PFSK-1 (cell line): ENCODE results near the gene PPP2R2C.

ENCODE experiments used
- POLR2AphosphoS5 ChIP-seq: IDR thresholded peaks from 2 replicates; pipeline ENCODE4 v1.6.1; 2012; ENCODE audit warnings: low read depth, mild to moderate bottlenecking, control low read depth, low read length, moderate library complexity
- SIN3A ChIP-seq: IDR thresholded peaks from 2 replicates; pipeline ENCODE4 v1.6.1; 2012; ENCODE audit warnings: mild to moderate bottlenecking, low read length, moderate library complexity, borderline replicate concordance; ENCODE audit not compliant: insufficient read depth
- TAF1 ChIP-seq: IDR thresholded peaks from 2 replicates; pipeline ENCODE4 v1.6.1; 2012; ENCODE audit warnings: low read length, control low read depth, borderline replicate concordance; ENCODE audit not compliant: insufficient read depth
- TF ChIP-seq, protein P1 (sequence below), 2 experiments: IDR thresholded peaks; 2 replicates each; pipeline versions ENCODE4 v1.6.1 to v1.8.0; 2011 to 2012; ENCODE audit warnings: low read depth in 2 of 2, low read length in 2 of 2, control low read depth in 1 of 2, inconsistent platforms in 1 of 2, mild to moderate bottlenecking in 1 of 2, moderate library complexity in 1 of 2; ENCODE audit not compliant: insufficient read depth in 1 of 2

- no peak for TF ChIP-seq POLR2AphosphoS5
- TF ChIP-seq, protein P1, sequence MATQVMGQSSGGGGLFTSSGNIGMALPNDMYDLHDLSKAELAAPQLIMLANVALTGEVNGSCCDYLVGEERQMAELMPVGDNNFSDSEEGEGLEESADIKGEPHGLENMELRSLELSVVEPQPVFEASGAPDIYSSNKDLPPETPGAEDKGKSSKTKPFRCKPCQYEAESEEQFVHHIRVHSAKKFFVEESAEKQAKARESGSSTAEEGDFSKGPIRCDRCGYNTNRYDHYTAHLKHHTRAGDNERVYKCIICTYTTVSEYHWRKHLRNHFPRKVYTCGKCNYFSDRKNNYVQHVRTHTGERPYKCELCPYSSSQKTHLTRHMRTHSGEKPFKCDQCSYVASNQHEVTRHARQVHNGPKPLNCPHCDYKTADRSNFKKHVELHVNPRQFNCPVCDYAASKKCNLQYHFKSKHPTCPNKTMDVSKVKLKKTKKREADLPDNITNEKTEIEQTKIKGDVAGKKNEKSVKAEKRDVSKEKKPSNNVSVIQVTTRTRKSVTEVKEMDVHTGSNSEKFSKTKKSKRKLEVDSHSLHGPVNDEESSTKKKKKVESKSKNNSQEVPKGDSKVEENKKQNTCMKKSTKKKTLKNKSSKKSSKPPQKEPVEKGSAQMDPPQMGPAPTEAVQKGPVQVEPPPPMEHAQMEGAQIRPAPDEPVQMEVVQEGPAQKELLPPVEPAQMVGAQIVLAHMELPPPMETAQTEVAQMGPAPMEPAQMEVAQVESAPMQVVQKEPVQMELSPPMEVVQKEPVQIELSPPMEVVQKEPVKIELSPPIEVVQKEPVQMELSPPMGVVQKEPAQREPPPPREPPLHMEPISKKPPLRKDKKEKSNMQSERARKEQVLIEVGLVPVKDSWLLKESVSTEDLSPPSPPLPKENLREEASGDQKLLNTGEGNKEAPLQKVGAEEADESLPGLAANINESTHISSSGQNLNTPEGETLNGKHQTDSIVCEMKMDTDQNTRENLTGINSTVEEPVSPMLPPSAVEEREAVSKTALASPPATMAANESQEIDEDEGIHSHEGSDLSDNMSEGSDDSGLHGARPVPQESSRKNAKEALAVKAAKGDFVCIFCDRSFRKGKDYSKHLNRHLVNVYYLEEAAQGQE (IDR thresholded peaks at IDR 0.05; ENCODE audit: insufficient read depth in 1 of 2, low read depth in 2 of 2, low read length in 2 of 2), result no peak
- no peak for TF ChIP-seq SIN3A
- TF ChIP-seq TAF1, result no peak
Observed at GRCh38 chr4:6403400-6403685, 69.1 kb downstream of the PPP2R2C start.
